ENCODE results near the gene RSU1. TPM values are rescaled to one million over a fixed set of nuclear protein-coding genes. Genes with fewer than 3 reads are reported as not detected.

Gene RSU1
- total and polyA plus RNA-seq, 7 donors = 46.2 to 94.7 (median 62.4) TPM

DNA sequence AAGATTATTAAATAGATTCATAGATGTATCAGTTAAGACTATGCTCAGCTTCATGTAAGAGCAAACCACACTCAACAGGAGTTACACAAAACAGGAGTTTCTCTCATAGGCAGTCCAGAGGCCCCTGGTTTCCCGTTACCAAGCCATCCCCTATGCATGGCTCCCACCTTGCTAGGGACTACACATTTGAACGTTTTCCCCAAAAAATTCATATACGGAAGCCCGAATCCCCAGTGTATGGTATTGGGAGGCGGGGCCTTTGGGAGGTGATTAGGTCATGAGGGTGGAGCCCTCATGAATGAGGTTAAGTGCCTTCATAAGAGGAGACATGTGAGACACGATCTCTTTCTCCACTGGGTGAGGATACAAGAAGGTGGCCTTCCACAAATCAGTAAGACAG, 29.1 kb downstream of the RSU1 start:
- 93 to 94% methylated on average over 6 of the region's 6 CpGs for WGBS, 2 donors
- H3K36me3 ChIP-seq = no peaks in the 10 kb centered on the region
- H3K27ac ChIP-seq = no peak overlapping the region
- TF ChIP-seq, protein P1, sequence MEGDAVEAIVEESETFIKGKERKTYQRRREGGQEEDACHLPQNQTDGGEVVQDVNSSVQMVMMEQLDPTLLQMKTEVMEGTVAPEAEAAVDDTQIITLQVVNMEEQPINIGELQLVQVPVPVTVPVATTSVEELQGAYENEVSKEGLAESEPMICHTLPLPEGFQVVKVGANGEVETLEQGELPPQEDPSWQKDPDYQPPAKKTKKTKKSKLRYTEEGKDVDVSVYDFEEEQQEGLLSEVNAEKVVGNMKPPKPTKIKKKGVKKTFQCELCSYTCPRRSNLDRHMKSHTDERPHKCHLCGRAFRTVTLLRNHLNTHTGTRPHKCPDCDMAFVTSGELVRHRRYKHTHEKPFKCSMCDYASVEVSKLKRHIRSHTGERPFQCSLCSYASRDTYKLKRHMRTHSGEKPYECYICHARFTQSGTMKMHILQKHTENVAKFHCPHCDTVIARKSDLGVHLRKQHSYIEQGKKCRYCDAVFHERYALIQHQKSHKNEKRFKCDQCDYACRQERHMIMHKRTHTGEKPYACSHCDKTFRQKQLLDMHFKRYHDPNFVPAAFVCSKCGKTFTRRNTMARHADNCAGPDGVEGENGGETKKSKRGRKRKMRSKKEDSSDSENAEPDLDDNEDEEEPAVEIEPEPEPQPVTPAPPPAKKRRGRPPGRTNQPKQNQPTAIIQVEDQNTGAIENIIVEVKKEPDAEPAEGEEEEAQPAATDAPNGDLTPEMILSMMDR (IDR thresholded peaks at IDR 0.05) = no peak
- TF ChIP-seq POLR2A (IDR thresholded peaks at IDR 0.05) (no peak), EP300 (IDR thresholded peaks at IDR 0.05) (no peak), POLR2AphosphoS5 (IDR thresholded peaks at IDR 0.05) (no peak)
- peaks cover 0 to 12% (median 9%) of the 10 kb centered on the region in 4 donors for H3K4me1 ChIP-seq
- H3K9me3 ChIP-seq = no peaks in the 10 kb centered on the region
- no peak for DNase-seq
- H3K27me3 ChIP-seq = no peaks in the 10 kb centered on the region
- no peak overlapping the region for H3K4me3 ChIP-seq
- intact Hi-C loops (cut with DNase I) = no loop called here

DNA sequence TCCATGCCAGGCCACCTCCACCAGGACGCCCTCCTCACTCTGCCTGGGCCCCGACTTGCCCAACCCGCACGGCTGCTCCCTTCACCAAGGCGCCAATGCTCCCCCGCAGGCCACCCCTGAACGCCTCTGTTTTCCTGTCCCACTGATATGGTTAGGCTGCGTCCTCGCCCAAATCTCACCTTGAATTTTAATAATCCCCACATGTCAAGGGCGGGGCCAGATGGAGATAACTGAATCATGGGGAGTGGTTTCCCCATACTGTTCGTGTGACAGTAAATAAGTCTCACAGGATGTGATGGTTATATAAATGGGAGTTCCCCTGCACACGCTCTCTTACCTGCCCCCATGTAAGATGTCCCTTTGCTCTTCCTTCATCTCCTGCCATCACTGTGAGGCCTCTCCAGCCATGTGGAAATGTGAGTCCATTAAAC, 29.8 kb downstream of the RSU1 start:
- WGBS, 2 donors = 87 to 90% methylated on average over 12 of the region's 12 CpGs
- H3K36me3 ChIP-seq = no peaks in the 10 kb centered on the region
- H3K4me3 ChIP-seq = no peak overlapping the region
- H3K27me3 ChIP-seq = no peaks in the 10 kb centered on the region
- DNase-seq = no peak
- no peaks in the 10 kb centered on the region for H3K9me3 ChIP-seq
- TF ChIP-seq EP300 (IDR thresholded peaks at IDR 0.05) = no peak
- TF ChIP-seq POLR2A (IDR thresholded peaks at IDR 0.05) = no peak
- TF ChIP-seq, protein P1 (IDR thresholded peaks at IDR 0.05) = no peak
- no peak for TF ChIP-seq POLR2AphosphoS5 (IDR thresholded peaks at IDR 0.05)
- H3K27ac ChIP-seq = no peak overlapping the region
- intact Hi-C loops (cut with DNase I) = no loop called here
- peaks cover 0 to 4% (median 3%) of the 10 kb centered on the region in 4 donors for H3K4me1 ChIP-seq

DNA sequence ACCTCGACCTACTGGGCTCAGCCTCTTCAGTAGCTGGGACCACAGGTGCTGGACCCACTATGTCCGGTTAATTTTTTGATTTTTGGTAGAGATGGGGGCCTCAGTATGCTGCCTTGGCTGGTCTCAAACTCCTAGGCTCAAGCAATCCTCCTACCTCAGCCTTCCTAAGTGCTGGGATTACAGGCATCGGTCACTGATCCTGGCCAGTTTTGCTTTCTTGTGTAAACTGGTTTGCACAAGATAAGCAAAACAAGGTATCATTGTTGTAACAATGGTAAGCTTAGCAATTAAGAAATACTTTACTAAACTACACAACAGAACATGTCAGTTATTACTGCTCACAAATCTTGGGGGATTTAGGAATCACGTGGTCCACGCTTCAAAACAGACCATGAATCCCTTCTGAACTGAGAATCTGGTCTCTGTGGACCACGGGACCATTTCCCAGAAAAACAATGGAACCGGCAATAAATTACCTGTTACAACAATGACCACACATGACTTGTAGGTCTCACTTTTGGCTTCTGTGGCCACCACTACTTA, 36.8 kb downstream of the RSU1 start:
- Histone ChIP-seq H3K27me3 (no peaks in the 10 kb centered on the region), H3K4me3 (no peak overlapping the region), H3K9me3 (no peaks in the 10 kb centered on the region), H3K4me1 (no peaks in the 10 kb centered on the region), H3K36me3 (peaks cover 0 to 7% (median 0%) of the 10 kb centered on the region in 4 donors), H3K27ac (no peak overlapping the region)
- WGBS, 2 donors = 65 to 84% methylated on average over 7 of the region's 7 CpGs
- intact Hi-C loops (cut with DNase I) = no loop called here
- DNase-seq = no peak
- TF ChIP-seq EP300 (IDR thresholded peaks at IDR 0.05) (no peak), POLR2A (IDR thresholded peaks at IDR 0.05) (no peak)

DNA sequence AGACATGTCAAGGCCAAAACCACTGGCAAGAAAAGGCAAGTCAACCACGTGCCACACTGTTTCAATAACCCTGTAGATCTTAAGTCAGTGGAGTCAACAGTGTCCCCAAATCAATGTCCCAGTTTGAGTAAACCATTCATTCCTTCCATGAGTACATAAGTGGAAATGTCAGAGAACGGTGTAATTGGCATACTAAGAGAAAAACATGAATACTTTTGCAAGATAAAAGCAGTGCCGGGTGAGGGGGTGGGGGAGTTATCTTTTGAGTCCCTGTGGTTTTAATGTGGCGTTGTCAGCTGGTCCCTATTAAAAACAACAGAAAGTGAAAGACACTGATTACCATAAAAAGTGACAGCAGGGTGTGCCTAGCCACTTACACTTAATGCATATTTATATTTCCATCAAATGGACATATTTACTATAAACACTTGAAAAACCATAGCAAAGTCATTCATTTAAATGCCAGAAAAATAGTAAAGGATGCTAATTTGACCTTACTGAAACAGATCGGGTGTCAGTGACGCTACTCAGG, 37.8 kb downstream of the RSU1 start:
- Histone ChIP-seq H3K4me3 (no peak overlapping the region), H3K4me1 (no peaks in the 10 kb centered on the region), H3K27me3 (no peaks in the 10 kb centered on the region), H3K9me3 (no peaks in the 10 kb centered on the region), H3K36me3 (peaks cover 0 to 7% (median 0%) of the 10 kb centered on the region in 4 donors), H3K27ac (no peak overlapping the region)
- TF ChIP-seq, protein P1 (IDR thresholded peaks at IDR 0.05) = no peak
- TF ChIP-seq POLR2A (IDR thresholded peaks at IDR 0.05) (no peak), EP300 (IDR thresholded peaks at IDR 0.05) (no peak)
- intact Hi-C loops (cut with DNase I) = loop anchor here (2.0 kb wide), 1 partner anchor 879 kb away; no protein-coding TSS in a partner anchor
- 52 to 75% methylated on average over 6 of the region's 6 CpGs for WGBS, 2 donors
- DNase-seq = no peak

DNA sequence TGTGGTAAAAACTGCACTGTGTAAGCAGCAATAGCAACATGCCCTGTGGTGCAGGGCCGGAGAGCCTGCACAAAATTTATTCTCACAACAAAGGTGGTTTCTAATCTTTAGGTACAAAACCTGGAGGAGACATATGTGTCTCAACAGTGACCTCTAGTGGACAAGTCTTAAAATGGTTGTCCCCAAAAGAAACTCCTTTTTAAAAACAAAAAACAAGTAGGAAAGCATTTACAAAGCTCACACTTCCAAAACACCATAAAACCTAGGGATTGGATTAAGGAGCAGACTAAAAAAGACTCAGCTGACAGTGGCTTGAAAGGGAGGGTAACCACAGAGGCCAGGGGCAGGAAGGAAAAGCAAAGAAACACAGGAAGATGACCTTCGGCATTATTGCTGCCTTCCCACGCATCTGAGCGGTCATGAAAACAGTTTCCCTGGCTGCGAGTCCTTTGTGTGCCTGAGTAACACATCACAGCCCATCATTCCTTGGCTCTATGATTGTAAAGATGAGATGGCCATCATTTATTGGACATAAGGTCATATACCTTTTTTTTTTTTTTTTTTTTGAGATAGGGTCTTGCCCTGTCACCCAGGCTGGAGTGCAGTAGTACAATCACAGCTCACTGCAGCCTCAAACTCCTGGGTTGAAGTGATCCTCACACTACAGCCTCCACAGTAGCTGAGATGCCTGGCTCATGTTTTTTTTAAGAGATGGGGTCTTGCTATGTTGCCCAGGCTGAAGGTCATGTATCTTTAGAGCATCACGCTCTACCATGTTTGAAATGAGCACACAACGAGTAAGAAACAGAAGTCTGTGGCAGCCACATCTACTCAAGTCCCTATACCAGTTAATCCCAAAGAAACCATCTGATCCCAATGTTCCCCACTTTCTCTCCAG, 39.5 kb downstream of the RSU1 start:
- intact Hi-C loops (cut with DNase I) = loop anchor here (2.0 kb wide), 1 partner anchor 877 kb away; no protein-coding TSS in a partner anchor
- no peaks in the 10 kb centered on the region for H3K9me3 ChIP-seq
- TF ChIP-seq, protein P1 (IDR thresholded peaks at IDR 0.05) = peak; percentile 21 to 75 (median 60)
- TF ChIP-seq EP300 (IDR thresholded peaks at IDR 0.05) = no peak
- no peak for DNase-seq
- peaks cover 0 to 7% (median 0%) of the 10 kb centered on the region in 4 donors for H3K36me3 ChIP-seq
- no peak overlapping the region for H3K4me3 ChIP-seq
- 35 to 52% methylated on average over 7 of the region's 7 CpGs for whole genome bisulfite sequencing, 2 donors
- H3K27me3 ChIP-seq = no peaks in the 10 kb centered on the region
- no peak overlapping the region for H3K27ac ChIP-seq
- no peaks in the 10 kb centered on the region for H3K4me1 ChIP-seq

Measured in sigmoid colon (tissue), 7 donors.